PC-9 (cell line): ENCODE results near the gene ZNF700. TPM values are rescaled to one million over a fixed set of nuclear protein-coding genes. Genes with fewer than 3 reads are reported as not detected.
"Not testable (repeated sequence)": the region's sequence is repeated elsewhere in the genome, so short reads cannot be mapped to it uniquely, and the experiment has no call there.

Experiments
- BruUV-seq: library from RNA; stranded (reverse); fragments of 400-500 nt; replicated peaks from 2 replicates; lab custom pipeline; 2021; lab: Mats Ljungman, UMichigan
- CTCF ChIA-PET: fragments of 300-600 bp; sonication (Branson Sonifier 250); formaldehyde crosslinking; loops from one replicate; lab custom pipeline; 2022; ENCODE audit warnings: antibody characterized with exemption; lab: Charles Lee
- POLR2A ChIA-PET: fragments of 300-600 bp; sonication (Branson Sonifier 250); formaldehyde crosslinking; loops from one replicate; lab custom pipeline; 2022; ENCODE audit warnings: antibody characterized with exemption; ENCODE audit not compliant: unreplicated experiment; lab: Charles Lee
- DNase-seq, 2 experiments: peaks; one replicate each; pipeline versions ENCODE4 v3.0.0 to v3.0.0-alpha.2; 2015 to 2022; ENCODE audit warnings: mixed read lengths in 1 of 2
- H2AFZ ChIP-seq: fragments of 200-600 bp; sonication (generic); 2 replicates; pipeline ENCODE4 v1.8.1; 2017; ENCODE audit warnings: antibody characterized with exemption
- H3F3A ChIP-seq: fragments of 200-600 bp; sonication (generic); 2 replicates; pipeline ENCODE4 v1.8.1; 2017; ENCODE audit warnings: antibody characterized with exemption, mild to moderate bottlenecking, low read depth; ENCODE audit not compliant: insufficient read depth
- H3K27ac ChIP-seq: fragments of 200-600 bp; sonication (generic); 2 replicates; pipeline ENCODE4 v1.6.1; 2016; ENCODE audit warnings: mixed run types
- H3K27me3 ChIP-seq: fragments of 200-600 bp; sonication (generic); 2 replicates; pipeline ENCODE4 v1.6.1; 2016; ENCODE audit warnings: low read depth, mixed run types; ENCODE audit not compliant: insufficient read depth
- H3K36me3 ChIP-seq: fragments of 200-600 bp; sonication (generic); 2 replicates; pipeline ENCODE4 v1.6.1; 2016; ENCODE audit warnings: low read depth, mixed run types
- H3K4me1 ChIP-seq: fragments of 200-600 bp; sonication (generic); replicated peaks from 2 replicates; pipeline ENCODE4 v1.6.1; 2016; ENCODE audit warnings: mixed run types; ENCODE audit not compliant: insufficient read depth
- H3K4me2 ChIP-seq: fragments of 200-600 bp; sonication (generic); 2 replicates; pipeline ENCODE4 v1.6.1; 2017; ENCODE audit warnings: mixed run types
- H3K4me3 ChIP-seq: fragments of 200-600 bp; sonication (generic); 2 replicates; pipeline ENCODE4 v1.6.1; 2016; ENCODE audit warnings: mixed run types
- H3K79me2 ChIP-seq: fragments of 200-600 bp; sonication (generic); 2 replicates; pipeline ENCODE4 v1.6.1; 2017; ENCODE audit warnings: low read depth, mixed run types
- H3K9me2 ChIP-seq: fragments of 200-600 bp; sonication (generic); 2 replicates; pipeline ENCODE4 v1.8.1; 2017; ENCODE audit warnings: mild to moderate bottlenecking; ENCODE audit not compliant: insufficient read depth
- H3K9me3 ChIP-seq: fragments of 200-600 bp; sonication (generic); 2 replicates; pipeline ENCODE4 v1.8.1; 2016; ENCODE audit warnings: low read depth; ENCODE audit not compliant: insufficient read depth
- H4K20me1 ChIP-seq: fragments of 200-600 bp; sonication (generic); 2 replicates; pipeline ENCODE4 v1.8.1; 2017; ENCODE audit not compliant: insufficient read depth
- CTCF ChIP-seq: fragments of 200-600 bp; sonication (generic); conservative IDR thresholded peaks from 2 replicates; pipeline ENCODE4 v1.6.1; 2017; ENCODE audit warnings: mixed run types, antibody characterized with exemption, mild to moderate bottlenecking, moderate library complexity
- EZH2 ChIP-seq: fragments of 200-600 bp; sonication (generic); IDR thresholded peaks from 2 replicates; pipeline ENCODE4 v1.8.0; 2017; ENCODE audit warnings: antibody characterized with exemption, low read depth
- intact Hi-C: fragments of 100-400 bp; cut with micrococcal nuclease; formaldehyde crosslinking; loops from one replicate; pipeline ENCODE4 v1.10.0; 2022; ENCODE audit not compliant: unreplicated experiment
- total RNA-seq: library from RNA; stranded (reverse); gene quantifications from 2 replicates; pipeline ENCODE4 v1.2.3, GENCODE V29; 2021

The ZNF700 gene
- total RNA-seq, 1 experiment from 2014 or later: 7.6 TPM

- BruUV-seq: no TSS peak
- Histone ChIP-seq H3K9me2 (no peaks in the 10 kb centered on the region), H3K27ac (no peak overlapping the region), H3K36me3 (peaks cover 37% of the 10 kb centered on the region), H3K9me3 (peaks cover 38% of the 10 kb centered on the region), H3K79me2 (peaks cover 41% of the 10 kb centered on the region), H3K4me2 (no peak overlapping the region), H3F3A (no peaks in the 10 kb centered on the region), H3K27me3 (no peaks in the 10 kb centered on the region), H4K20me1 (no peaks in the 10 kb centered on the region), H3K4me3 (no peak overlapping the region), H3K4me1 (peaks cover 4% of the 10 kb centered on the region), H2AFZ (no peak overlapping the region)
- TF ChIP-seq EZH2 (no peak), CTCF (no peak)
- intact Hi-C loops: no loop called here
- ChIA-PET POLR2A (no interaction called here), CTCF (no interaction called here)
- no peak for DNase-seq
Measured at GRCh38 chr19:11931051-11931450, 6.1 kb downstream of the ZNF700 start.

- Histone ChIP-seq H3K4me1 (no peaks in the 10 kb centered on the region), H3K79me2 (peaks cover 37% of the 10 kb centered on the region), H3K36me3 (peaks cover 37% of the 10 kb centered on the region), H3K4me3 (no peak overlapping the region), H3F3A (no peaks in the 10 kb centered on the region), H3K4me2 (no peak overlapping the region), H2AFZ (no peak overlapping the region), H3K9me3 (peaks cover 42% of the 10 kb centered on the region), H3K9me2 (no peaks in the 10 kb centered on the region), H4K20me1 (no peaks in the 10 kb centered on the region), H3K27ac (no peak overlapping the region), H3K27me3 (no peaks in the 10 kb centered on the region)
- no peak for TF ChIP-seq CTCF
- TF ChIP-seq EZH2: no peak
- ChIA-PET CTCF (no interaction called here), POLR2A (no interaction called here)
- no TSS peak for BruUV-seq
- intact Hi-C loops: no loop called here
- DNase-seq: no peak
Measured at GRCh38 chr19:11931513-11931912, 6.6 kb downstream of the ZNF700 start.

- POLR2A ChIA-PET, H3K27ac ChIP-seq, H3K4me3 ChIP-seq, CTCF ChIA-PET, H2AFZ ChIP-seq, H3F3A ChIP-seq, BruUV-seq, H3K4me1 ChIP-seq, H3K9me2 ChIP-seq, intact Hi-C loops, H4K20me1 ChIP-seq, H3K4me2 ChIP-seq, DNase-seq, H3K27me3 ChIP-seq: not testable (repeated sequence)
- Histone ChIP-seq H3K79me2 (peaks cover 34% of the 10 kb centered on the region), H3K9me3 (peaks cover 61% of the 10 kb centered on the region), H3K36me3 (peaks cover 49% of the 10 kb centered on the region)
Measured at GRCh38 chr19:11935829-11936228, 10.9 kb downstream of the ZNF700 start.

GRCh38 chr19:11938383-11938782, 13.5 kb downstream of the ZNF700 start:
- H3K4me1 ChIP-seq, BruUV-seq, H3K4me3 ChIP-seq, H3K4me2 ChIP-seq, POLR2A ChIA-PET, H4K20me1 ChIP-seq, DNase-seq, H3K27me3 ChIP-seq, CTCF ChIA-PET, intact Hi-C loops, H3K27ac ChIP-seq, H3K9me2 ChIP-seq, H3F3A ChIP-seq, H2AFZ ChIP-seq: not testable (repeated sequence)
- Histone ChIP-seq H3K36me3 (peaks cover 50% of the 10 kb centered on the region), H3K79me2 (peaks cover 25% of the 10 kb centered on the region), H3K9me3 (peaks cover 76% of the 10 kb centered on the region)

- DNase-seq, H4K20me1 ChIP-seq, POLR2A ChIA-PET, H3K4me2 ChIP-seq, H3K4me3 ChIP-seq, H3F3A ChIP-seq, BruUV-seq, H3K27me3 ChIP-seq, H2AFZ ChIP-seq, H3K27ac ChIP-seq, intact Hi-C loops, H3K4me1 ChIP-seq, H3K9me2 ChIP-seq, CTCF ChIA-PET: not testable (repeated sequence)
- Histone ChIP-seq H3K36me3 (peaks cover 64% of the 10 kb centered on the region), H3K79me2 (peaks cover 17% of the 10 kb centered on the region), H3K9me3 (peaks cover 72% of the 10 kb centered on the region)
Measured at GRCh38 chr19:11941361-11941887, 16.5 kb downstream of the ZNF700 start.
